Measurements from ENCODE around the gene KLHDC3.

Gene KLHDC3

DNA sequence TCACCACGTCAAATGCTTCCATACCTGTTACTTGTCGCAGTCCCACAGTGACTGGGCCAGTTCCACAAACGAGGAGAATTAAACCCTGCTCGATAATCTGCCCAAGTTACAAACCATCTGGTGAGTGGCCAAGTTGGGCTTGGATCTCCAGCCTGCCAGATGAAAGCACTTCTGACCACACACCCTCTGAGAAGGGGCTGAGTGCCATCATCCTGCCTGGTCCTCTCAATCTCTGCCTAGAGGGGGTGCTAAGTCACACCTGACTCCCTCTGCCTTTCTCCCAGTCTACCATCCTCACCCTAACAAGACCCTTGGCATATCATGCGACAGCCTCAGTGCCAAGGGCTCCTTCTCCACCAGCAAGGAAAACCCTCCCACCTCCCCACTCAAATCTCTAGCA is 23.1 kb downstream of the KLHDC3 start:
- H2AFZ ChIP-seq (ENCODE audit: low read length): no peak overlapping the region
- peaks cover 0 to 3% of the 10 kb centered on the region in 2 donors for H3K4me1 ChIP-seq (ENCODE audit: control insufficient read depth in 2 of 2, insufficient read depth in 1 of 2, low read depth in 1 of 2, low read length in 2 of 2)
- H3K14ac ChIP-seq (ENCODE audit: low read length): no peak overlapping the region
- no CpG with 5 or more reads among the region's 5 CpGs for WGBS, 2 donors (ENCODE audit: extremely low coverage in 2 of 2, insufficient read length in 2 of 2, insufficient replicate concordance in 1 of 2)
- no peak overlapping the region for H2BK120ac ChIP-seq (ENCODE audit: low read depth, low read length)
- peak overlapping the region; percentile 40 for H3K23ac ChIP-seq (ENCODE audit: low read depth, low read length, poor library complexity)
- H3K18ac ChIP-seq (ENCODE audit: low read length): no peak overlapping the region
- H2AK5ac ChIP-seq (ENCODE audit: low read depth, low read length): no peak overlapping the region
- no peak for DNase-seq (ENCODE audit: low spot score)
- no peak overlapping the region for H3K4ac ChIP-seq (ENCODE audit: low read length)
- no peak overlapping the region for H3K4me2 ChIP-seq (ENCODE audit: insufficient read depth, low read length, poor library complexity, severe bottlenecking)
- no peak overlapping the region for H4K91ac ChIP-seq (ENCODE audit: low read depth, low read length, poor library complexity)
- peaks cover 4% of the 10 kb centered on the region for H3K79me1 ChIP-seq (ENCODE audit: low read depth, low read length)
- H3K9me3 ChIP-seq (replicated peaks in 1 of 2; ENCODE audit: control insufficient read depth in 2 of 2, insufficient read depth in 1 of 2, low read depth in 1 of 2, low read length in 2 of 2): no peaks in the 10 kb centered on the region
- H2BK12ac ChIP-seq (ENCODE audit: low read length): no peak overlapping the region
- H3K27ac ChIP-seq (replicated peaks; ENCODE audit: low read length): no peak overlapping the region
- H3K4me3 ChIP-seq (ENCODE audit: low read length in 2 of 2): no peak overlapping the region
- H2BK15ac ChIP-seq (ENCODE audit: low read length): no peak overlapping the region
- no peak overlapping the region for H4K8ac ChIP-seq (ENCODE audit: low read depth, low read length)
- no peak overlapping the region for H2BK5ac ChIP-seq (ENCODE audit: low read length)
- no peak overlapping the region for H3K9ac ChIP-seq (ENCODE audit: low read depth, low read length, poor library complexity)
- peaks cover 53 to 86% of the 10 kb centered on the region in 2 donors for H3K36me3 ChIP-seq (replicated peaks in 1 of 2; ENCODE audit: control insufficient read depth in 2 of 2, insufficient read depth in 2 of 2, low read length in 2 of 2)
- no peaks in the 10 kb centered on the region for H3K27me3 ChIP-seq (ENCODE audit: control insufficient read depth in 3 of 3, insufficient read depth in 3 of 3, low read depth in 1 of 3, low read length in 3 of 3)

DNA sequence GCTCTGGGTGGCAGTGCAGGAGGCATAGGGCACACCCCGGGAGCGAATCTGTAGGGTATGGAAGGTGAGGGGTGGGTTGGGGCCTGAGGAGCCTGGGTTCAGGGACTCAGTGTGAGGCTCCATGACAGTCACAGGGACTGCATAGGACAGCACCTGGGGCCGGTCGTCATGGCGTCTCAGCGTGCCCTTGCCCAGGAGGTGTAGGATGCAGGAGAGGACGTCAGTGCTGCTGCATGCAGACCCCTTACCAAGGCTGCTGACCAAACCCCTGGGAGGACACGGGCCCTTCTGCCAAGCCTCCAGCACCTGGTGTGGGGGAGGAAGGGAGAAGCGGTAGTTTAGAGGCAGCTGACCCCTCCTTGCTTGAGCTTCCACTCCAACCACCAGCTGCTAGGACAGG is 23.7 kb downstream of the KLHDC3 start:
- Histone ChIP-seq H2BK15ac (ENCODE audit: low read length) (no peak overlapping the region), H3K27ac (replicated peaks; ENCODE audit: low read length) (no peak overlapping the region), H4K8ac (ENCODE audit: low read depth, low read length) (no peak overlapping the region), H3K4me2 (ENCODE audit: insufficient read depth, low read length, poor library complexity, severe bottlenecking) (no peak overlapping the region), H3K4me1 (ENCODE audit: control insufficient read depth in 2 of 2, insufficient read depth in 1 of 2, low read depth in 1 of 2, low read length in 2 of 2) (peaks cover 0 to 3% of the 10 kb centered on the region in 2 donors), H3K9ac (ENCODE audit: low read depth, low read length, poor library complexity) (no peak overlapping the region), H3K23ac (ENCODE audit: low read depth, low read length, poor library complexity) (peak overlapping the region; percentile 96), H3K4ac (ENCODE audit: low read length) (no peak overlapping the region), H3K4me3 (ENCODE audit: low read length in 2 of 2) (no peak overlapping the region), H3K79me1 (ENCODE audit: low read depth, low read length) (peaks cover 4% of the 10 kb centered on the region), H2AK5ac (ENCODE audit: low read depth, low read length) (no peak overlapping the region), H2BK5ac (ENCODE audit: low read length) (peak overlapping the region; percentile 75), H2AFZ (ENCODE audit: low read length) (no peak overlapping the region), H3K18ac (ENCODE audit: low read length) (no peak overlapping the region), H4K91ac (ENCODE audit: low read depth, low read length, poor library complexity) (no peak overlapping the region), H2BK12ac (ENCODE audit: low read length) (no peak overlapping the region), H3K27me3 (ENCODE audit: control insufficient read depth in 3 of 3, insufficient read depth in 3 of 3, low read depth in 1 of 3, low read length in 3 of 3) (no peaks in the 10 kb centered on the region), H3K9me3 (replicated peaks in 1 of 2; ENCODE audit: control insufficient read depth in 2 of 2, insufficient read depth in 1 of 2, low read depth in 1 of 2, low read length in 2 of 2) (no peaks in the 10 kb centered on the region), H3K36me3 (replicated peaks in 1 of 2; ENCODE audit: control insufficient read depth in 2 of 2, insufficient read depth in 2 of 2, low read length in 2 of 2) (peaks cover 55 to 84% of the 10 kb centered on the region in 2 donors), H3K14ac (ENCODE audit: low read length) (peak overlapping the region; percentile 38), H2BK120ac (ENCODE audit: low read depth, low read length) (no peak overlapping the region)
- no CpG with 5 or more reads among the region's 9 CpGs for WGBS, 2 donors (ENCODE audit: extremely low coverage in 2 of 2, insufficient read length in 2 of 2, insufficient replicate concordance in 1 of 2)
- DNase-seq (ENCODE audit: low spot score): no peak

DNA sequence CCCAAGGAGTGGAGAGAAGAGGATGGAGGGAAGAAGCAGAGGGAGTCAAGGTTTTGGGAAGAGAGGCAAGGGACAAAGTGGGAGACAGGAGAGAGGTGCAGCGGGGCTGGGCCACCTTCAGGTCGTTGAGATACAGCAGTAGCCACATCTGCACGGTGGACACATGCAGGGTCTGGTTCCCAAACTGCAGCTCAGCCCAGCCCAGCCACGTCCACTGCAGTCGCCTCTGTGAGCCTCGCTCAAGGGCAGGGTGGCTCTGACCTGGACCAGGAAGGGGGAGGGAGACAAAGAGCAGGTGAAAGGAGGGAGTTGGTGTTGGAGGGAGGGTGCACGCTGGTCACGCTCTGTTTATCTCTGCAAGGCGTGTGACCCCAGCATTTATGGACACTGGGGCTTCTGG is 24.7 kb downstream of the KLHDC3 start:
- H2BK15ac ChIP-seq (ENCODE audit: low read length): no peak overlapping the region
- WGBS, 2 donors (ENCODE audit: extremely low coverage in 2 of 2, insufficient read length in 2 of 2, insufficient replicate concordance in 1 of 2): no CpG with 5 or more reads among the region's 9 CpGs
- no peaks in the 10 kb centered on the region for H3K27me3 ChIP-seq (ENCODE audit: control insufficient read depth in 3 of 3, insufficient read depth in 3 of 3, low read depth in 1 of 3, low read length in 3 of 3)
- H2AFZ ChIP-seq (ENCODE audit: low read length): no peak overlapping the region
- no peak overlapping the region for H3K4me2 ChIP-seq (ENCODE audit: insufficient read depth, low read length, poor library complexity, severe bottlenecking)
- no peak overlapping the region for H4K8ac ChIP-seq (ENCODE audit: low read depth, low read length)
- no peak overlapping the region for H2AK5ac ChIP-seq (ENCODE audit: low read depth, low read length)
- H3K14ac ChIP-seq (ENCODE audit: low read length): no peak overlapping the region
- H3K4me1 ChIP-seq (ENCODE audit: control insufficient read depth in 2 of 2, insufficient read depth in 1 of 2, low read depth in 1 of 2, low read length in 2 of 2): peaks cover 0 to 3% of the 10 kb centered on the region in 2 donors
- no peak overlapping the region for H3K23ac ChIP-seq (ENCODE audit: low read depth, low read length, poor library complexity)
- no peak overlapping the region for H2BK5ac ChIP-seq (ENCODE audit: low read length)
- DNase-seq (ENCODE audit: low spot score): no peak
- no peak overlapping the region for H3K9ac ChIP-seq (ENCODE audit: low read depth, low read length, poor library complexity)
- no peak overlapping the region for H4K91ac ChIP-seq (ENCODE audit: low read depth, low read length, poor library complexity)
- H3K79me1 ChIP-seq (ENCODE audit: low read depth, low read length): peaks cover 4% of the 10 kb centered on the region
- H2BK120ac ChIP-seq (ENCODE audit: low read depth, low read length): no peak overlapping the region
- no peak overlapping the region for H2BK12ac ChIP-seq (ENCODE audit: low read length)
- no peak overlapping the region for H3K27ac ChIP-seq (replicated peaks; ENCODE audit: low read length)
- H3K4ac ChIP-seq (ENCODE audit: low read length): no peak overlapping the region
- no peak overlapping the region for H3K4me3 ChIP-seq (ENCODE audit: low read length in 2 of 2)
- peaks cover 0 to 2% of the 10 kb centered on the region in 2 donors for H3K9me3 ChIP-seq (replicated peaks in 1 of 2; ENCODE audit: control insufficient read depth in 2 of 2, insufficient read depth in 1 of 2, low read depth in 1 of 2, low read length in 2 of 2)
- H3K36me3 ChIP-seq (replicated peaks in 1 of 2; ENCODE audit: control insufficient read depth in 2 of 2, insufficient read depth in 2 of 2, low read length in 2 of 2): peaks cover 61 to 86% of the 10 kb centered on the region in 2 donors
- no peak overlapping the region for H3K18ac ChIP-seq (ENCODE audit: low read length)

DNA sequence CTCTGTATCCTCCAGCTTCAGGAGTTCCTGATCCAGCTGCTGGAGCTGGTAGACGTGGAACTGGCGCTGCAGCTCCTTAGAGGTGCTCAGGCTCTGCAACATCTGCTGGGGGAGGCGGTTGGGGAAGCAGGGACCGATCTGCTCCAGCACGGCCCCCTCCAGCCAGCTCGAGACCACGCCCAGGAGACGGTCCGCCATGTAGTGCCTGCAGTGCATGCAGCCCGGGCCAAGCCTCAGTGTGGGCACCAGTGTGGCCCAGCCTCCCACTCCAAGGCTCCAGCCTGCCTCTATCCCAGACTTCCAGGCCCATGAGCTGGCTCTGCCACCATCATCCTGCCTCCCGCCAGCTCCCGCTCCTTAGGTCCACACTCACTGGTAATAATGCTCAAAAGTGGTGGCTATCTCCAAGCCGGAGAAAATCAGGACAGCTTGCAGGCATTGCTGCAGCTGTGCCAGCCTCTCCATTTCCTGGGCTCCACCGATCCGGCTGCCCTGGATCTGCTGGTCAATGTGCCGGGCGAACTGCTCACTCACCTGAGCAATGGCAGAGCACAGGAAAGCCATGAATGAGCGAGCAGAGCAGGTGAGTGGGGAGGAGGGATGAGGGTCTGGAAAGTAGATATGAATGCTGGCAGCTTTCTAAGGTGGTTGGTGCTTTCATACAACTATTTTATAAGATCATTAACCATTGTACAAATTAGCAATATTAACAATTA is 26.7 kb downstream of the KLHDC3 start:
- no peak overlapping the region for H3K18ac ChIP-seq (ENCODE audit: low read length)
- H2BK12ac ChIP-seq (ENCODE audit: low read length): peak overlapping the region; percentile 41
- H3K4me1 ChIP-seq (ENCODE audit: control insufficient read depth in 2 of 2, insufficient read depth in 1 of 2, low read depth in 1 of 2, low read length in 2 of 2): peaks cover 0 to under 1% of the 10 kb centered on the region in 2 donors
- H2BK5ac ChIP-seq (ENCODE audit: low read length): peak overlapping the region; percentile 24
- H2AFZ ChIP-seq (ENCODE audit: low read length): no peak overlapping the region
- H3K27ac ChIP-seq (replicated peaks; ENCODE audit: low read length): no peak overlapping the region
- H4K91ac ChIP-seq (ENCODE audit: low read depth, low read length, poor library complexity): no peak overlapping the region
- peaks cover 0 to 5% of the 10 kb centered on the region in 2 donors for H3K9me3 ChIP-seq (replicated peaks in 1 of 2; ENCODE audit: control insufficient read depth in 2 of 2, insufficient read depth in 1 of 2, low read depth in 1 of 2, low read length in 2 of 2)
- H3K4me2 ChIP-seq (ENCODE audit: insufficient read depth, low read length, poor library complexity, severe bottlenecking): no peak overlapping the region
- DNase-seq (ENCODE audit: low spot score): no peak
- H3K36me3 ChIP-seq (replicated peaks in 1 of 2; ENCODE audit: control insufficient read depth in 2 of 2, insufficient read depth in 2 of 2, low read length in 2 of 2): peaks cover 64 to 86% of the 10 kb centered on the region in 2 donors
- no peaks in the 10 kb centered on the region for H3K27me3 ChIP-seq (ENCODE audit: control insufficient read depth in 3 of 3, insufficient read depth in 3 of 3, low read depth in 1 of 3, low read length in 3 of 3)
- no peak overlapping the region for H2BK15ac ChIP-seq (ENCODE audit: low read length)
- no peak overlapping the region for H2BK120ac ChIP-seq (ENCODE audit: low read depth, low read length)
- H3K23ac ChIP-seq (ENCODE audit: low read depth, low read length, poor library complexity): peak overlapping the region; percentile 94
- WGBS, 2 donors (ENCODE audit: extremely low coverage in 2 of 2, insufficient read length in 2 of 2, insufficient replicate concordance in 1 of 2): no CpG with 5 or more reads among the region's 18 CpGs
- no peak overlapping the region for H3K14ac ChIP-seq (ENCODE audit: low read length)
- no peak overlapping the region for H3K4me3 ChIP-seq (ENCODE audit: low read length in 2 of 2)
- no peak overlapping the region for H4K8ac ChIP-seq (ENCODE audit: low read depth, low read length)
- H3K9ac ChIP-seq (ENCODE audit: low read depth, low read length, poor library complexity): no peak overlapping the region
- peak overlapping the region; percentile 37 for H3K4ac ChIP-seq (ENCODE audit: low read length)
- peaks cover 4% of the 10 kb centered on the region for H3K79me1 ChIP-seq (ENCODE audit: low read depth, low read length)
- no peak overlapping the region for H2AK5ac ChIP-seq (ENCODE audit: low read depth, low read length)

Measured in neuronal stem cell (in vitro differentiated cells).